ENCODE data around the gene DNAL1. TPM values are rescaled to one million over a fixed set of nuclear protein-coding genes. Genes with fewer than 3 reads are reported as not detected.

The DNAL1 gene
- total RNA-seq, 4 donors from 2014 or later = 5.9 to 11.7 (median 8.1) TPM

DNA sequence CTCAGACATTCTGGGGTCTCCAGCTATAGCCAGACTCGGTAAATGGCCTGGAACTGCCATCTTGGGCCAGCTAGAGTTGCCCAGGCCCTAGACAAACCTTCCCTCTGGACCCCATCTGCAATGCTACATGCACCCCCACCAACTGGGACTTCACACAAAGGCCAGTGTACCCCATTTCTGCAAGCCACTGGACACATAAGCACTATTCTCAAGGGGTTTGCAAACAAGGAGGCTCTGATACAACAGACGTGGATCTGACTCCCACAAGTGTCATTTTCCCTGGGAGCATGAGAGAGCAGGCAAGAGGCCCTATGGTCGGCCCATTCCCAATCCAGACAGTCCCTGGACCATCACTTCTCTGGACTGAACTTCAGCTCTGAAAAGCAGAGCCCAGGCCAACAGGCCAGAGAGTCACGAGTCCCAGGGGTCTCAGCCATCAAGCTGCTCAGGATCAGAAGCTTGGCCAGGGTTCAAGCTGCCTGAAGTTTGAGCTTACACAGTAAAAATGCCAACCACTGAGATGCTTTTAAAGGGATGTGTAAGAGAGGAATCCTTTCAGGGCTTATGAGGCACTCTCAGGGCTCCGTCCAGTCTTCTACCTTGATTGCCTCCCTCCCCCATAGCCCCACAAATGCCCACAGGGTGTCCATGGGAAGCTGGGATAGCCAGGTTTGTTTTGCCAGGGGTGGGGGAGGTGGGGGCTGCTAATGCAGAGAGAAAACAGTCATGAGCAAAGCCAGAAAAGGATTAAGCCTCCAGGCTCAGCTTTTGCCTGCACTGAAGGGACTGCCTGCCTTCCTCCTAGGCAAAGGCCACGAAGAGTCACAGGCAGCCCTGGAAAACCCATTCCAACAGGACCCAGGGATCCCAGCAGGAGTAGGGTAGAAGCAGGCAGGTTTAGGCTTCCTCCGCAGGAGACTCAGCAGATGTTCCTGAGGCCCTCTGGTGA lies 101.1 kb downstream of the DNAL1 start:
- TF ChIP-seq, protein P1, sequence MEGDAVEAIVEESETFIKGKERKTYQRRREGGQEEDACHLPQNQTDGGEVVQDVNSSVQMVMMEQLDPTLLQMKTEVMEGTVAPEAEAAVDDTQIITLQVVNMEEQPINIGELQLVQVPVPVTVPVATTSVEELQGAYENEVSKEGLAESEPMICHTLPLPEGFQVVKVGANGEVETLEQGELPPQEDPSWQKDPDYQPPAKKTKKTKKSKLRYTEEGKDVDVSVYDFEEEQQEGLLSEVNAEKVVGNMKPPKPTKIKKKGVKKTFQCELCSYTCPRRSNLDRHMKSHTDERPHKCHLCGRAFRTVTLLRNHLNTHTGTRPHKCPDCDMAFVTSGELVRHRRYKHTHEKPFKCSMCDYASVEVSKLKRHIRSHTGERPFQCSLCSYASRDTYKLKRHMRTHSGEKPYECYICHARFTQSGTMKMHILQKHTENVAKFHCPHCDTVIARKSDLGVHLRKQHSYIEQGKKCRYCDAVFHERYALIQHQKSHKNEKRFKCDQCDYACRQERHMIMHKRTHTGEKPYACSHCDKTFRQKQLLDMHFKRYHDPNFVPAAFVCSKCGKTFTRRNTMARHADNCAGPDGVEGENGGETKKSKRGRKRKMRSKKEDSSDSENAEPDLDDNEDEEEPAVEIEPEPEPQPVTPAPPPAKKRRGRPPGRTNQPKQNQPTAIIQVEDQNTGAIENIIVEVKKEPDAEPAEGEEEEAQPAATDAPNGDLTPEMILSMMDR (IDR thresholded peaks at IDR 0.05; ENCODE audit: low read depth) = no peak

DNA sequence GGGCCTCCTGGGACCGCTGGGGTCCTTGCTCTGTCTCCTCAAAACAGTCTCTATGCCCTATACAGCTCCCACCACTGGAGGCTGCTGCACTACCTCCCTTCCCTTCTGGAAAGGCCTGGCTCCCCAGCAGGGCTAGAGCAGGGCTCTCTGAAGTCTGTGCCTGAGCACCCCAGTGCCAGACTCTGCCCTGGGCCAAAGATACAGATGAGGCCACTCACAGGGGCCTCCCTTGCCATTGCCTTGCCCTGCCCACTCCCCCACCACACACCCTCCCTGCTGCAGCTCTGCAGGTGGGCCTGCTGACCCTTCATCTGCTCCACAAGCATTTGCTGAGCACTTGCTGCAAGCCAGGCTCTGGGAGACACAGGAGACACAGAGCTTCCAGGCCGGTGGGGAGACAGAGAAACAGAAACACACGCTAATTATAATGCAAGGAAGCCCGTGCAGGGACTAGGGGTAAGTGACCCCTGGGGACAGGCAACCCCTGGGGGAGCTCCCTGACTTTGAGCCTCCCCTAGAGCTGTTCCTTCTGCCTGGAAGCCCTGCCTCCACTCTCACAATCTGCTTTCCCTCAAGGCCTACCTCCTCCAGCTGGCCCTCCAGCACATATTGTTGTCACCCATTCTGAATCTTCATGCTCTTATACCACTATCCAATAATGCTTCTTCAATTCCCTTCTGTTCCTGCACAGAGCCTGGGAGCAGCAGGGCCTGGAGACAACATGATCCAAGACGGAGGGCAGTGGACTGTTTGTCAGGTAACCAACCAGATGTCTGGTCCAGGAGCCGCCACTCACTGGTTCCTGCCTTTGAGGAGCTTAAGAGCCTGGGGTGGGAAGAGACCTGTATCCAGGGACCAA lies 102.0 kb downstream of the DNAL1 start:
- TF ChIP-seq, protein P1 (IDR thresholded peaks at IDR 0.05; ENCODE audit: low read depth) = no peak

DNA sequence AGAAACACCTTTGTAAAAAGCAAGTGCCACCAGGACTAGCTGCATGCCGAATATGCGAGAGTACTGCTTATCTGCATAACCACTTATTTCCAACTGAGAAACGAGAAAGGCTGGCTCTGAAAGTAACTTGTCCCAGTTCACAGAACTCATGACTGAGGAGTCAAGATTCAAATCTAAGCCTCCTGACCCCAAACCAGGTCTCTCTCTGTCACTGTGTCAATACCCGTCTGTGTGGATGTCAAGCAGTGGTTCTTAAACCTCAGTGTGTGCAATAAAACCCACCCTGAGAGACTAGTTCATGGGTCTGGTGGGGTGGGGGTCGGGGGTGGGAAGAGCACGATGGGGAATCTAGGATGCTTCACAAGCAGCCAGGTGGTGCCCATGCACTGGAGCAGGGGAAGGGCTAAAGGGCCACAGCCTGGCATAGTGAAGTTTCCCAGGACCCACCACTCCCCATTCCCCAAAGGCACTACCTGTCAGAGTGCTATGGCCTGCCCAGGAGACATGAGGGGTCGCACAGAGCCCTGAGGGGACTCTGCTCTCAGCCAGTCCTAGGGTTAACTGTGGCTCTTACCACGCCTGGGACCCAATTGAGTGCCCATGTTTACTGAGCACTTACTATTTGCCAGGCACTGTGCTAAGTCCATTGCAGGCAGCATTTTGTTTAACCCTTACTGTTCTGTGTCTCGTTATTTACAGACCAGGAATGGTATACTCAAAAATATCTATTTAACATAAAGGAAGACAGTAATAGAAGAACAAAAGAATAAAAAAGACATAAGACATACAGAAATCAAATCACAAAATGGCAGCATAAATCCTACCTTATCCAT lies 102.8 kb downstream of the DNAL1 start:
- TF ChIP-seq, protein P1 (IDR thresholded peaks at IDR 0.05; ENCODE audit: low read depth) = no peak

DNA sequence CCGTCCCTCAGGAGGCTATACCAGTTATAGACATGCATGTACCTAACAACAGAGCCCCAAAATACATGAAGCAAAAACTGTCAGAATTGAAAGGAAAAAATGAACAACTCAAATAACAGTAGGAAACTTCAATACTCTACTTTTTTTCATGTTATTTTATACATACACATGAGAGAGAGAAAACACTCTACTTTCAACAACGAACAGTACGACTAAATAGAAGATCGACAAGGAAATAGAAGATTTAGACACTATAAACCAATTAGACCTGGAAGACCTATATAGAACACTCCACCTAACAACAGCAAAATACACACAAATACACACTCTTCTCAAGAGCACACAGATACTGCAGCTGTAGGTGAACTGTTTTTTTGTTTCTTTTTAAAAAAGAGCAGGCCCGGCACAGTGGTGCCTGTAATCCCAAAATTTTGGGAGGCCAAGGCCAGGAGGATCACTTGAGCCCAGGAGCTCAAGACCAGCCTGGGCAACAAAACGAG lies 104.1 kb downstream of the DNAL1 start:
- TF ChIP-seq, protein P1 (IDR thresholded peaks at IDR 0.05; ENCODE audit: low read depth) = no peak

DNA sequence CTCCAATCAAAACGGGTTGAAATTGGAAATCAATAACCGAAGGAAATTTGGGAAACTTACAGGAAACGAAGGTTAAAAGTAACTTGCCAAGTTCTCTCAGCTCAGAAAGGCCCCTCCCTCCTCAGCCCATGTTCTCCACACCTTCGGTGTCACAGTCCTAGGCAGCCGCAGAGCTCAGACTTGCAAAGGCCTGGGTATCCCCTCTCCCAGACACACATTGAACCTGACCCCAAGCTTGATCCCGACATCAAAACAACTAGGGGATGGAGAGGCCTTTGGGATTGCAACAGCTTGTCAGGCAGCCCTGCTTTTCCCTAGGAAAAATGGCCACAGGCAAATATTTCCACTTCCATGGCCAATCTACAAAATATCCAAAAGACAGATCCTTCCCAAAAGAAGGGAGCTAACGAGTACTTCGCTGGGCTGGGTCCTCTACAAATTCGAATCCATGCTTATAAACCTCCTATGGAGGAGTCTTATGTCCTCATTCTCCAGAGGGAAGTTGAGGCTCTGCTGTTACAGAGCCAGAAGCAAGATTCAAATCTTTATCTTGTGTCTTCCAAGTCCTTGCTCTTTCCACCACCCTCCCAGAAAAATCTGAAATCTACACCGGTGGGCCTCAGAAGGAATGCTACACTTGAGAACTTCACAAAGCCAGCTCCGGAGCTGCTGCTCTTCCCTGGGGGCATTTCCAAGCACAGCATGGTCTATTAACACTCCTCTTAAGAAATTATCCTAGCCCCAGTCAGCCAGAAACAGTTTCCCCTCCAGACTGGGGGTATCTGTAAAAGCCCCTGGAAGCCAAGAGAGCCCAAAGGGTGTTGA lies 105.1 kb downstream of the DNAL1 start:
- TF ChIP-seq, protein P1 (IDR thresholded peaks at IDR 0.05; ENCODE audit: low read depth) = no peak

DNA sequence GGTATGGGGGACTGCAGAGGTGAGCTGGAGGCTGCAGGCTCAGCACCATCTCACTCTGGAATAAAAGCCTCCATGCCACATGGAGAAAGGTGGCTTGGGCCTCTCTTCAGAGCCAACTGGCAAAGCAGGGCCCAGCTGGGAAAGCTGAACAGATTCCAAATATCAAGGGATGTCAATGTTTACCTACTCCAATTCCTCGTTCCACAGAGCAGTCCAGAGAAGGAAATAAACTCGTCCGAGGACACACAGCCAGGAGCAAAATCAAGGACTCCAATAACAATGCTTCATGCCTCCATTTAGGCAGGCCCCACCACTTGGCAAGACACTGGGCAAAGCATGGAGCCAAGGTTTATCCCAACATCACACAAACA lies 105.7 kb downstream of the DNAL1 start:
- TF ChIP-seq, protein P1 (IDR thresholded peaks at IDR 0.05; ENCODE audit: low read depth) = no peak
